ENCODE measurements around the gene CDKN2D.

CDKN2D gene

DNA sequence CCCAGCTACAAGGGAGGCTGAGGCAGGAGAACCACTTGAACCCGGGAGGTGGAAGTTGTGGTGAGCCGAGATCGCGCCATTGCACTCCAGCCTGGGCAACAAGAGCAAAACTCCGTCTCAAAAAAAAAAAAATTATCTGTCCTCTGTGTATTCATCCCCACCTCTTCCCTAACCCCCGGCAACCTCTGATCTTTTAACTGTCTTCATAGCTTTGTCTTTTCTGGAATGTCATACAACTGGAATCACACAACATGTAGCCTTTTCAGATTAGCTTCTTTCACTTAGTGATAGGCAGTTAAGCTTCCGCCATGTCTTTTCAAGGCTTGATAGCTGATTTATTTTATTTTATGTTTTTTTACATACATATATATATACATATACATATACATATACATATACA lies 43.1 kb downstream of the CDKN2D start:
- no peaks in the 10 kb centered on the region for H3K9me3 ChIP-seq (ENCODE audit: severe bottlenecking)
- TF ChIP-seq, protein P1, sequence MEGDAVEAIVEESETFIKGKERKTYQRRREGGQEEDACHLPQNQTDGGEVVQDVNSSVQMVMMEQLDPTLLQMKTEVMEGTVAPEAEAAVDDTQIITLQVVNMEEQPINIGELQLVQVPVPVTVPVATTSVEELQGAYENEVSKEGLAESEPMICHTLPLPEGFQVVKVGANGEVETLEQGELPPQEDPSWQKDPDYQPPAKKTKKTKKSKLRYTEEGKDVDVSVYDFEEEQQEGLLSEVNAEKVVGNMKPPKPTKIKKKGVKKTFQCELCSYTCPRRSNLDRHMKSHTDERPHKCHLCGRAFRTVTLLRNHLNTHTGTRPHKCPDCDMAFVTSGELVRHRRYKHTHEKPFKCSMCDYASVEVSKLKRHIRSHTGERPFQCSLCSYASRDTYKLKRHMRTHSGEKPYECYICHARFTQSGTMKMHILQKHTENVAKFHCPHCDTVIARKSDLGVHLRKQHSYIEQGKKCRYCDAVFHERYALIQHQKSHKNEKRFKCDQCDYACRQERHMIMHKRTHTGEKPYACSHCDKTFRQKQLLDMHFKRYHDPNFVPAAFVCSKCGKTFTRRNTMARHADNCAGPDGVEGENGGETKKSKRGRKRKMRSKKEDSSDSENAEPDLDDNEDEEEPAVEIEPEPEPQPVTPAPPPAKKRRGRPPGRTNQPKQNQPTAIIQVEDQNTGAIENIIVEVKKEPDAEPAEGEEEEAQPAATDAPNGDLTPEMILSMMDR (IDR thresholded peaks at IDR 0.05; ENCODE audit: low read depth, low read length), result no peak
- H3K4me3 ChIP-seq (ENCODE audit: low read depth, low read length), result no peak overlapping the region
- no peak for DNase-seq
- H3K27ac ChIP-seq, result no peak overlapping the region
- no peaks in the 10 kb centered on the region for H3K36me3 ChIP-seq
- H3K27me3 ChIP-seq (ENCODE audit: insufficient read depth, low read depth, severe bottlenecking), result no peaks in the 10 kb centered on the region

DNA sequence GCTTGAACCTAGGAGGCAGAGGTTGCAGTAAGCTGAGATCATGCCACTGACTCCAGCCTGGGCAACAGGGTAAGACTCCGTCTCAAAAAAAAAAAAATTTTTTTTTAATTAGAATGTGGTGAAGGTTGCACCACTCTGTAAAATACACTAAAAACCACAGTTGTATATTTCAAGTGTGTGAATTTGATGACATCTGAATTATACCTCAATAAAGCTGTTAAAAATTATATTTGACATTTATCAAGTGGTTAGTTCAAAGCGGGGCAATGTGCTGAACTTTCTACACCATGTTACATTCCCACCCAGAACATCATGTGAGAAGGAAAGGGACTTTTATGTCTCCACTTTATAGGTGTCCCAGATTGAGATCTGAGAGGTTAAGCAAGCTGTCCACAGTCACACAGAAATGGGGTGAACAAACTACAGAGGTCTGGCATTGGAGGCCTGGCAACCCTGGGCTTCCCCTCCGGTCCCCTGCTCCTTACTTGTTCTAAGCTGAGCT lies 45.6 kb downstream of the CDKN2D start:
- TF ChIP-seq, protein P1 (IDR thresholded peaks at IDR 0.05; ENCODE audit: low read depth, low read length), result no peak
- H3K27ac ChIP-seq, result no peak overlapping the region
- no peak overlapping the region for H3K4me3 ChIP-seq (ENCODE audit: low read depth, low read length)
- no peaks in the 10 kb centered on the region for H3K27me3 ChIP-seq (ENCODE audit: insufficient read depth, low read depth, severe bottlenecking)
- no peaks in the 10 kb centered on the region for H3K36me3 ChIP-seq
- DNase-seq, result no peak
- no peaks in the 10 kb centered on the region for H3K9me3 ChIP-seq (ENCODE audit: severe bottlenecking)

DNA sequence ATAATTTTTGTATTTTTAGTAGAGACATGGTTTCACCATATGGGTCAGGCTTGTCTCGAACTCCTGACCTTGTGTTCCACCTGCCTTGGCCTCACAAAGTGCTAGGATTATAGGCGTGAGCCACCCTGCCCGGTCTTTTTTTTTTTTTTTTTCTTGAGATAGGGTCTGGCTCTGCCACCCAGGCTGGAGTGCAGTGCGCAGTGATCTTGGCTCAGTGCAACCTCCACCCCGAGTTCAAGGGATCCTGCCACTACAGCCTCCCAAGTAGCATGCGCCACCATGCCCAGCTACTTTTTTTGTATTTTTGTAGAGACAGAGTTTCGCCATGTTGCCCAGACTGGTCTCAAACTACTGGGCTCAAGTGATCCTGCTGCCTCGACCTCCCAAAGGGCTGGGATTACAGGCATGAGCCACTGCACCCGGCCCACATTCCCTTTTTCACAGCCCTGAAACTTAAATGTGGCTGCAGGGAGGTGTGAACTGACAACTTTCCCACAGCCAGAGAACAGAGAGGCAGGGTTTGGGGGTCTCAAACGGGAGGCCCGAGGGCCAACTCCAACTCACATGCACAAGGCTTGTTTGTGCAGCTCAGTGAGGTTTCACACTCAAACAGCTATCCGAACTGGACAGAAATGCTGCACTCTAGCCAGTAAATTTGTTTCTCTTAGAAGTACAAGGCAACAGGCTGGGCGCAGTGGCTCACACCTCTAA lies 47.2 kb downstream of the CDKN2D start:
- no peaks in the 10 kb centered on the region for H3K36me3 ChIP-seq
- DNase-seq, result no peak
- H3K9me3 ChIP-seq (ENCODE audit: severe bottlenecking), result no peaks in the 10 kb centered on the region
- TF ChIP-seq, protein P1 (IDR thresholded peaks at IDR 0.05; ENCODE audit: low read depth, low read length), result no peak
- H3K4me3 ChIP-seq (ENCODE audit: low read depth, low read length), result no peak overlapping the region
- H3K27me3 ChIP-seq (ENCODE audit: insufficient read depth, low read depth, severe bottlenecking), result no peaks in the 10 kb centered on the region
- no peak overlapping the region for H3K27ac ChIP-seq

DNA sequence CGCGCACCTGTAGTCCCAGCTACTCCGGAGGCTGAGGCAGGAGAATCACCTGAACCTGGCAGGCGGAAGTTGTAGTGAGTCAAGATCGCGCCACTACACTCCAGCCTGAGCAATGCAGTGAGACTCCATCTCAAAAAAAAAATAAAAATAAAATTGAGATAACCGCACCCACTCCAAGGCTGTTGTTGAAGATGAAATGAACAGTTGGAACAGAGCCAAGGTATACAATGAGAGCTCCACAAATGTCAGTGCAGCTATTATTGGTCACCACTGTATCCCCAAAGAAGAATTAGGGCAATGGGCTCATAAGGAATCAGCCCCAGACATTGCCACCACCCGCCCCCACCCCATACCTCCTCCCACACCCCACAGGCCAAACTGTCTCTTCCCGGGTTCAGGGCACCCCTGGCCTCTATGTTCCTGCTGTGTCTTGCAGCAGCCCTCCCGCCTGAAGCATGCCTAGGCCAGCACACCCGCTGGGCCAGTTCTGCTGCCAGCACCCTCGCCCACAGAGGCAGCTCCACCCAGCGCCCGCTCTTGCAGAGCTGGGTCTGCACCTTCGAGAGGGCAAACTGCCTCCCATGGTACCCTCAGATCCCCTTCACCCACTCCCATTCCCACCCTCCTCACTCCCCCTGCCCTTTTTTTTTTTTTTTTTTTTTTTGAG lies 48.0 kb downstream of the CDKN2D start:
- no peak overlapping the region for H3K4me3 ChIP-seq (ENCODE audit: low read depth, low read length)
- no peaks in the 10 kb centered on the region for H3K36me3 ChIP-seq
- no peak overlapping the region for H3K27ac ChIP-seq
- no peak for DNase-seq
- H3K27me3 ChIP-seq (ENCODE audit: insufficient read depth, low read depth, severe bottlenecking), result no peaks in the 10 kb centered on the region
- TF ChIP-seq, protein P1 (IDR thresholded peaks at IDR 0.05; ENCODE audit: low read depth, low read length), result no peak
- H3K9me3 ChIP-seq (ENCODE audit: severe bottlenecking), result no peaks in the 10 kb centered on the region

DNA sequence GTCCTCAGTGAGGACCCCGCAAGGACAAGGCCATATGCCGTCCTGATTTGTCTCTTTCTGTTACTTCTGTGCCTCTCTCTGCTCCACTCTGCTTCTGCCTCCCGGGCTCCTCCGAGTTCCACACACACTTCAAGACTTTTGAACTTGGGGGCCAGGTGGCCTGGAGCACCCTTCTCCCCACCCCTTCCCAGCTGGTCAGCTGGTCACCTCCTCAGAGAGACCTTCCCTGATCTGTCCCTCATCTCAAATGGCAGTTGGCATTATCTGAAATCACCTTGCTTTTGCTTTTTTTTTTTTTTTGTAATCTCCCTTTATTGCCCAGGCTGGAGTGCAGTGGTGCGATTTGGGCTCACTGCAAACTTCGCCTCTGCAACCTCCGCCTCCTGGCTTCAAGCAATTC lies 49.4 kb downstream of the CDKN2D start:
- TF ChIP-seq, protein P1 (IDR thresholded peaks at IDR 0.05; ENCODE audit: low read depth, low read length), result no peak
- DNase-seq, result no peak
- no peaks in the 10 kb centered on the region for H3K27me3 ChIP-seq (ENCODE audit: insufficient read depth, low read depth, severe bottlenecking)
- no peaks in the 10 kb centered on the region for H3K9me3 ChIP-seq (ENCODE audit: severe bottlenecking)
- H3K4me3 ChIP-seq (ENCODE audit: low read depth, low read length), result no peak overlapping the region
- H3K27ac ChIP-seq, result no peak overlapping the region
- no peaks in the 10 kb centered on the region for H3K36me3 ChIP-seq

All from WERI-Rb-1 (cell line).